HT-29 (cell line): Measurements from ENCODE around the gene IDI2. TPM values are rescaled to one million over a fixed set of nuclear protein-coding genes. Genes with fewer than 3 reads are reported as not detected.
"Not testable (repeated sequence)": the region's sequence is repeated elsewhere in the genome, so short reads cannot be mapped to it uniquely, and the experiment has no call there.

Source experiments
- DNase-seq: peaks from one replicate; pipeline ENCODE4 v3.0.0-alpha.2; 2015; ENCODE audit warnings: low spot score
- total RNA-seq: library from RNA; depleted of rRNA; stranded (reverse); fragments of >200 nt; shearing (Covaris generic); gene quantifications from 2 replicates; pipeline ENCODE4 v1.2.3, GENCODE V29; 2014; rRNA removed

IDI2 gene
- total RNA-seq = not detected in 2 replicates

DNA sequence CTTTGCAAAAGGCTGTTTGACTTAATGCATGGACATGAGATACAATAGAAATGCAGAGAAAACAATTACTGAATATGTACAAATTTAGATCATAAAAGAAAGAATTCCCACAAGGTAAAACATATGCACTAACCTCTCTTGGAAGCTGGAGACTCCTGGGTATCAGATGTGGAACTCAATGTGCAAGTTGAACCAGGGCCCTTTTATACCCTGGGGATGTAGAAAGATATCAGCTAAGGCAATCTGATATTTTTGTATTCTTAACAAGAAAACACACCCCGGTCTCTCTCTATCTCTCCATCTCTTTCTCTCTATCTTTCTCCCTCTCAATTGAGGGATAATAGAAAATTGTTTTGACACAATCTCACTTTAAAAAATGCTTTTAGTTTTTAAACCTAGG lies at the start of gene IDI2:
IDI2 (minus strand) TSS at position 177 of the 400 bp plus-strand sequence. CDS start 1,136 bp downstream, outside the sequence.
- DNase-seq = no peak

GRCh38 chr10:1074748-1075308 lies 49.2 kb upstream of the IDI2 start:
- no peak for DNase-seq

DNA sequence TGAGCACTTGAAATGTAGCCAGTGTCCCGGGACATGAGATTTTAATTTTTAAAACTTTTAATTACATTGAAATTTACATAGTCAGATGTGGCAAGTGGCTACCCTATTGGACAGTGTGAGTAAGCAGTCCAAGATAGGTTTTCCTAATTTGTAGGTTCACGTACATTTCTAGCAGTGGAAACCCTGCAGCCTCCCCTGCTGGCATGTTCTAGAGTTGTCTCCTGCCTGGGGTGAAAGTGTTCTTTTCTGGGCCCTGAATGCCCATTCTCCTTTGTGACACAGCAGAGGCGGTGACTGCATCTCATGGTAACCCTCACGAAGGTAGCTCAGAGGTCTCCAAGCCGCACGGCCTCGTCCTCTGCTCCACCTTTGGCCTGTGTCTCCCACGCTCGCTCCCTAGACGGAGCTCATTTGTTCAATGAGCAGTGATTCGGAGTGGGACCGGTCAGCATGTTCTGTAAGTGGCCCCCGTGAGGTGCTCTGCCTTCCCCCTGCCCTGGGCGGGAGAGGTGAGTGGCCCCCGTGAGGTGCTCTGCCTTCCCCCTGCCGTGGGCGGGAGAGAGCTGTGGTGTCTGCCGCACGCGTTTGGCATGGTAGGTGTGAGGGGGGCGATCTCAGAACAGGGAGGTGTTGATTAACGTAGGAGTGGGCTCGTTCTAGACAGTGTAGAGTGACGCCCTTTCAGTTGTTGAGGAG lies 48.5 kb upstream of the IDI2 start:
- DNase-seq = peak; percentile 3

- DNase-seq = no peak
Observed at GRCh38 chr10:1070919-1071318, 45.3 kb upstream of the IDI2 start.

DNA sequence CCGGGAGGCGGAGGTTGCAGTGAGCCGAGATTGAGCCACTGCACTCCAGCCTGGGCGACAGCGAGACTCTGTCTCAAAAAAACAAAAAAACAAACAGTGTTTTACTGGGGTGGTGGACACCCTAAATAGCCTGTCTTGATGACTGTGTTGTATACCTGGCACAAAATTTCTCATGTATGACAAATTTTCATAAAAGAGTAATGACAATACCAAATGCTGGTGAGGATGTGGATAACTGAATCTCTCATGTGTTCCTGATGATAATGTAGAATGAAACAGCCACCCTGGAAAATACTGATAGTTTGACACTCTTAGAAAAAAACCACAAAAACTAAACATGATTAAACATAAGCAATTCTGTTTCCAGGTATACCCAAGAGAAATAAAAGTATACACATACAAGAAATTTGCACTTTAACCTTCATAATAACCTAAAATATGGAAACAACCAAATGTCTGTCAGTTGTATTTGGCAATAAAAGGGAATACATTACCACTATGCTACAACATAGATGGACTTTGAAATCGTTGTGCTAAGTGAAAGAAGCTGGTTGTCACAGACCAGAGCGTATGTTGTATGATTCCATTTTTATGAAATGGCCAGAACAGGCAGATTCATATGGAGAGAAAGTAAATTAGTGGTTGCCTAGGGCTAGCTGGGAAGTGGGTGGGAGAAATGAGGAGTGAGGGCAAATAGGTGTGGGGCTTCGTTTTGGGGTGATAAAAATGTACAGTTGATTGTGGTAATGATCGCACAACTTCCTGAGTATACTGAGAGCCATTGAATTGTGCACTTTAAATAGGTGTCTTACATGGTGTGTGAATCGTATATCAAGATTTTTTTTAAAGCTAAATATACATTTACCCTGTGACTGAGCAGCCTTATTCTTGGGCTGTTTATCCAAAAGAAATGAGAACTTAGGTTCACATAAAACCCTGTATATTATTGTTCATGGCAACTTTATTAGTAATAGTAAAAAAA lies 43.0 kb upstream of the IDI2 start:
- no peak for DNase-seq

DNA sequence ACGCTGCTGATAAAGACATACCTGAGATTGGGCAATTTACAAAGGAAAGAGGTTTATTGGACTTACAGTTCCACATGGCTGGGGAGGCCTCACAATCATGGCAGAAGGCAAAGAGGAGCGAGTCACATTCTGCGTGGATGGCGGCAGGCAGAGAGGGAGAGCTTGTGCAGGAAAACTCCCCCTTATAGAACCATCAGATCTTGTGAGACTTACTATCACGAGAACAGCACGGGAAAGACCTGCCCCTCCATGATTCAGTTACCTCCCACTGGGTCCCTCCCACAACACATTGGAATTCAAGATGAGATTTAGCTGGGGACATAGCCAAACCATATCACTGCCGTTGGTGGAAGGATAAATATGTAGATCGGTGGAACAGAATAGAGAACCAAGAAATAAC lies 41.1 kb upstream of the IDI2 start:
- DNase-seq = not testable (repeated sequence)

GRCh38 chr10:1064964-1065247 lies 39.2 kb upstream of the IDI2 start:
- DNase-seq = no peak

GRCh38 chr10:1063232-1063865 lies 37.7 kb upstream of the IDI2 start:
- no peak for DNase-seq

DNA sequence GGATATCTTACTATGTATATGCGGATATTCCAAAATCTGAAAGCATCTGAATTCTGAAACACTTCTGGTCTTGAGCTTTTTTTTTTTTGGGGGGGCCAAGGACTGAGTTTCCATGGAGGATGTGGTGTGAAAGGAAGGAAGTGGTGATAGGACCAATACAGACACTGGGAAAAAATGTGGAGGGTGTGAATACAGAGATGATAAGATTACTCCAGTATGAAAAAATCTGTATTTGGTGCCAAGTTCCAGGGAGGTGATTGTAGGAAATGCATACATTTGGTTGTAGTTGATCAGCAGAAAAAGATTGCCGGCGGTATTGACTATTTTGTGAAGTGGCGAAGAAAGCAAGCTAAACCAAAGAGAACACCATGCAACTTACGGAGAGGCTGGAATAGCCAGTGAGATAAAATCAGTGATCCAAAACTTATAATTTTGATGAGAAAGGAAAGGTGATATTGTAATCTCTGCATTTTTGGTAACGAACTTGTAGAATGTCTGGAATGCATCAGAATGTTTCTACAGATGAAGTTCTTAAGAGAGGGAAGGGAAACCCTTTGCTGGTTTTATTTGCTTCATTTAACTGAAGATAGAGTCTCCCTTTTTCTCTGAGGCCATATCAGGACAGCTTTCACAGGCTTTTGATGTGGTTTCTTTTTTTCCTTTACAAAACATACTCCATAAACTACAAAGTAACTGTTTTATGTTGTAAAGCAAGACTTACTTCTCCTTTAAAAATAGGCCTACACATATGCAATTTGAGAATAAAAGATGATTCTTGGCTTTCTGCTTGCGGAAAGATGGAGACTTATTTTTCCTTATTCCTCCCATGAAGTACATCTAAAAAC lies 36.5 kb upstream of the IDI2 start:
- DNase-seq = no peak

DNA sequence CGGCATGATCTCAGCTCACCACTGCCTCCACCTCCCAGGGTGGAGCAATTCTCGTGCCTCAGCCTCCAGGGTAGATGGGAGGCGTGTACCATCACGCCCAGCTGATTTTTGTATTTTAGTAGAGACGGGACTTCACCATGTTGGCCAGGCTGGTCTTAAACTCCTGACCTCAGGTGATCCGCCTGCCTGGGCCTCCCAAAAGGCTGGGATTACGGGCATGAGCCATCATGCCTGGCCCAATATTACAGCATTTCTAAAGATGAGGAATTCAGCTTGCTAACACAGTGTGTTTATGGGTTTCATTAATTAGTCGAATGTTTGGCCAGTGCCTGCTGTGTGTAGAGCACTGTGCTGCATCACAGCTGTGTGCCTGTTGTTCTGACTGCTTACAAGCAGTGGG lies 34.2 kb upstream of the IDI2 start:
- no peak for DNase-seq

- DNase-seq = no peak
Observed at GRCh38 chr10:1058017-1058416, 32.4 kb upstream of the IDI2 start.

DNA sequence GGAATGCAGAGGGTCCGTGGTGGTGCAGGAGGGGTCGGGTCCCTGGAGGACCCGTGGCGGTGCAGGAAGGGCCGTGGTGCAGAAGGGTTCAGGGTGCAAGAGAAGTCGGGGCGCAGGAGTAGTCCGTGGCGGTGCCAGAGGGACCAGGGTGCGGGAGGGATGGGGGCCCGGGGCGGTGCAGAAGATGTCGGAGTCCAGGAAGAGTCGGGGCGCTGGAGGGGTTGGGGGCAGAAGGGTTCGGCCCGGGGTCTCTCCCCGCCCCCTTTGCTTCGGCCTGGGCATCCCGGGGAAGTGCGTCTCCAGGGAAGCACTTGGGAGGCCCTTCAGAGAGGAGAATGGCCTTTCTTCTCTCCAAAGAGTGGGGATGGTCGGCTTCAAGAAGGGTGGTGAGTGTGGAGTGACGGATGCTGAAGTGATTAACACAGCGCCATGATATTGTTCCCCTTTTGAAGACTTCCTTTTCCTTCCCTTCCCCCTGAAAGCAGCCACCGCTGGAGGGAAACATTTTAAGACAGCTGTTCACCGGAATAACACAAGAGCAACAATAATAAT lies 31.5 kb upstream of the IDI2 start:
- no peak for DNase-seq

DNA sequence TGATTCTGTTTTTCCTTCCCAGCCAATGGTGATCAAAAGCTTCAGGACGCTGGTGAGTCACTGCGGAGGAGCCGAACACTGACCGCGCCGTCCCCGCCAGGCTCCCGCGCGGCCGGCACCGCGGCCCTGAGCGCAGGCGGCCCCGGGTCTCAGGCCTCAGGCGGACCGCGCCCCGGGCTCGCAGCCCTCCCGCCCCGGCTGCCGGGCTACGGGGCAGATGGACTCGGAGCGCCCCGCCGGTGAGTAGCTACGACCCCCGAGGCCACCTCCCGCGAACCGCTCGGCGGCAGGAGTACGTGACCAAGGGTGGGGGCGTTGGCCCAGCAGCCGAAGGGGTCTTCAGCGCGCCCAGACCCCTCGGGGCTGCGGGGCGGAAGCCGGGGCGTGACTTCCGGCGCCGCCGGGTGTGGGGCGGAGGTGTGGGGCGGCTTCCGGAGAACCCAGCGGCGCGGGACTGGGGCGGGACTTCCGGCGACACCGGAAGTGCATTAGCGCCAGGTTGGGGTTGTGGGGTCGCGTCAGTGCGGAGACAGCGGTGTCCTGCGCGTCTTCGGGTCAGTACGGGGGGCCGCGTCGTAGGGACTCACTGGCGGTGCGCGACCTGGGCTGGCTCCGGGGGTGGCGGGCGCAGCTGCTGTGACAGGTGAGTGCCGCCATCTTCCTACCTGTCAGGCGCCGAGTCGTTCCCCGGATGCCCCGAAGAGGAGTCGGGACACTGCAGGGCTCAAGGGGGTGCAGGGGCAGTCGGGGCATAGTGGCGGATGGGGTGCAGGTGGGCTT lies 30.9 kb upstream of the IDI2 start, which contains the start of gene WDR37:
WDR37 (plus strand) TSS at position 60 of the 780 bp plus-strand sequence. CDS start 15,771 bp downstream, outside the sequence.
- DNase-seq = peak; percentile 77

DNA sequence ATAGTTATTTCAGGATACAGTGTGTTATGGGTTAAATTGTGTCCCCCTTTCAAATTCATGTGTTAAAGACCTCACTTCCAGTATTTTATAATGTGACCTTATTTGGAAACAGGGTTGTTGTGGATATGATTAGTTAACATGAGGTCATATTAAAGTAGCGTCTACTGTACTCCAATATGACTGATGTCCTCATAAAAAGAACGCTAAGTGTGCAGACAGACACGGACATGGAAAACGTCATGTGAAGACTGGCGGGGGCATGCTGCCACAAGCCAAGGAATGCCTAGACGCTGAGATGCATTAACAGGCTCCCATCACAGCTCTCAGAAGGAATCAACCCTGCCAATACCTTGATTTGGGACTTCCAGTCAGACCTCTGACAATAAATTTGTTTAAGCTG lies 29.0 kb upstream of the IDI2 start:
- no peak for DNase-seq

DNA sequence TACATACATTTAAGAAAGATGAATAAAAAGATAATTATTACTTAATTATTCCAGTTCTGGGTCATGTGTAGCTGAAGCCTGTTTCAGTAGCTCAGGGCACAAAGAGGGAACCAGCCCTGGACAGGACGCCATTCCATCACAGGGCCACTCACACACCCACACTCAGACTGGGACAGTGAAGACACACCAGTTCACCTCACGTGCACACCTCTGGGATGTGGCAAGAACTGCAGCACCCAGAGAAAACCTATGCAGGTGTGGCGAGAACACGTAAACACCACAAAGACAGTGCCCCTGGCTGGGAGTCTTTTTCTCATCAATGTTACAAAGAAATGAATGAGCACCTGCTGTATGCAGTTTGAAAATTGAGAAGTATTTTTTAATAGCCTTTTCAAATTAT lies 24.9 kb upstream of the IDI2 start:
- DNase-seq = peak; percentile 70

GRCh38 chr10:1050145-1050544 lies 24.5 kb upstream of the IDI2 start:
- peak; percentile 57 for DNase-seq

- DNase-seq = no peak
Observed at GRCh38 chr10:1049425-1049958, 23.8 kb upstream of the IDI2 start.

GRCh38 chr10:1048732-1049424 lies 23.2 kb upstream of the IDI2 start, which contains the start of gene IDI1:
Gene IDI1, minus strand, starts transcription at chr10:1049119. Its CDS starts 116 bp downstream, at chr10:1049003.
- DNase-seq = peak; percentile 99

GRCh38 chr10:1048349-1048731 lies 22.7 kb upstream of the IDI2 start:
- DNase-seq = peak; percentile 36
